Mesodermal cell (in vitro differentiated cells): ENCODE measurements around the gene PLXDC2.

Experiments
- H3K27ac ChIP-seq: 2 replicates; pipeline ENCODE4 v1.7.0; 2013; ENCODE audit warnings: mild to moderate bottlenecking, low read depth, low read length, moderate library complexity; ENCODE audit not compliant: severe bottlenecking
- H3K36me3 ChIP-seq: 2 replicates; pipeline ENCODE4 v1.7.1; 2013; ENCODE audit warnings: mild to moderate bottlenecking, low read length, moderate library complexity; ENCODE audit not compliant: control insufficient read depth, insufficient read depth
- H3K4me1 ChIP-seq: one replicate; pipeline ENCODE4 v1.7.1; 2013; ENCODE audit warnings: mild to moderate bottlenecking, low read length; ENCODE audit not compliant: insufficient read depth, control insufficient read depth, poor library complexity, severe bottlenecking
- H3K4me3 ChIP-seq: 2 replicates; pipeline ENCODE4 v1.7.0; 2013; ENCODE audit warnings: low read length, control low read depth, mild to moderate bottlenecking; ENCODE audit not compliant: insufficient read depth, poor library complexity, severe bottlenecking; ENCODE audit errors: extremely low read depth
- H3K9me3 ChIP-seq: 2 replicates; pipeline ENCODE4 v1.7.1; 2013; ENCODE audit warnings: mild to moderate bottlenecking, low read length, moderate library complexity; ENCODE audit not compliant: control insufficient read depth
- WGBS, 2 experiments: methylation state at CpG; one replicate each; pipeline ENCODE4 v1.1.5; 2013; ENCODE audit warnings: missing lambda C conversion rate in 2 of 2; ENCODE audit not compliant: insufficient coverage in 2 of 2; 5-methylcytosine and 5-hydroxymethylcytosine counted together

Gene PLXDC2

DNA sequence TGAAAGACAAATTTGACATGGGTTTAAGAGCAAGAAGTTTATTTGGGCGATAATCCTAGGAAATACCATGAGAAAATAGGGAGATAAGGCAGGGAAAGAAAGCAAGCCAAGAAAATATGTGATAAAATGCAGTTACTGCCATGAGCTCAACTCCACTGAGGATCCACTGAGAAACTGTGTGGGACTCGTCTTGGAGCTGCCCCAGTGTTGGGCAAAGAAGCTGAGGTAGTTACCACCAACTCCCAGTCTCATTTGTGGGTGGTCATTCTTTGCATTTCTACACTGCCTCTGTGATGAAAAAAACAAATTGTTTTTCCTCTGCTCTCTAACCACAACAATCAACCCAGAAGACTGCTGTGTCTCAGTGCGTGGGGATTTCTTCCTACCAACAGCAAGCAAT lies 498.2 kb downstream of the PLXDC2 start:
- H3K4me1 ChIP-seq: no peaks in the 10 kb centered on the region
- no peaks in the 10 kb centered on the region for H3K36me3 ChIP-seq
- H3K27ac ChIP-seq: no peak overlapping the region
- no peaks in the 10 kb centered on the region for H3K9me3 ChIP-seq
- WGBS, 2 experiments: 82 to 91% methylated on average over 3 of the region's 3 CpGs
- H3K4me3 ChIP-seq: no peak overlapping the region

- H3K9me3 ChIP-seq: no peaks in the 10 kb centered on the region
- H3K27ac ChIP-seq: no peak overlapping the region
- WGBS, 2 experiments: 82 to 86% methylated on average over 2 to 3 of the region's 3 CpGs
- no peaks in the 10 kb centered on the region for H3K4me1 ChIP-seq
- H3K4me3 ChIP-seq: no peak overlapping the region
- no peaks in the 10 kb centered on the region for H3K36me3 ChIP-seq
These were observed 511.7 kb downstream of the PLXDC2 start for GRCh38 chr10:20327954-20328353.

GRCh38 chr10:20330246-20330645 lies 514.0 kb downstream of the PLXDC2 start:
- WGBS, 2 experiments: 92 to 100% methylated on average over 1 of the region's 1 CpG
- no peak overlapping the region for H3K4me3 ChIP-seq
- no peaks in the 10 kb centered on the region for H3K9me3 ChIP-seq
- H3K36me3 ChIP-seq: no peaks in the 10 kb centered on the region
- H3K27ac ChIP-seq: no peak overlapping the region
- no peaks in the 10 kb centered on the region for H3K4me1 ChIP-seq

DNA sequence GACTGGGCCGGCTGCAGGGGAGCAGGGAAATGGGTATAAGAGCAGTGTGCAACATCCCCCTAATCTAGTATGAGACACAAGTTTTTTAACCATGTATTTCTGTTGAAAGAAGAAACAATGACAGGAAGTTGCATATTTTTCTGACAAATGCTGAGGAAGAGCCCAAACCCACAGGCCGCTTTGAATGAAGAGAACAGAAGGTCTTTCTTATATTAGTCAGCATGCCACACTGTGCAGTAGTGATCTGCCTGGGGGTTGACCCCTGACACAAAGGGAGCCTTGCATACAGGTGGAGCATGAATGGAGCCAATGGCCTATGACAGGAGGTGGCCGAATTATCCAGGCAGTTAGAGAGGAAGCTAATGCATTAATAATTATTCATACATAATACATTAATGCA lies 518.3 kb downstream of the PLXDC2 start:
- no peak overlapping the region for H3K27ac ChIP-seq
- 93% methylated on average over 2 of the region's 3 CpGs; no CpG with 5 or more reads in 1 of the 2 experiments for WGBS, 2 experiments
- no peaks in the 10 kb centered on the region for H3K9me3 ChIP-seq
- H3K36me3 ChIP-seq: no peaks in the 10 kb centered on the region
- H3K4me3 ChIP-seq: no peak overlapping the region
- no peaks in the 10 kb centered on the region for H3K4me1 ChIP-seq
